ENCODE measurements around the gene NRN1L.

NRN1L gene

GRCh38 chr16:67844497-67844896, 40.2 kb upstream of the NRN1L start:
- TF ChIP-seq CTCF (conservative IDR thresholded peaks at IDR 0.05; ENCODE audit: low read depth, low read length) = peak; percentile 10
- H3K4me3 ChIP-seq (ENCODE audit: low read depth, low read length) = no peak overlapping the region
- peak; percentile 61 for DNase-seq (ENCODE audit: low read depth)

GRCh38 chr16:67845291-67846062, 39.2 kb upstream of the NRN1L start:
- peak overlapping the region; percentile 93 for H3K4me3 ChIP-seq (ENCODE audit: low read depth, low read length)
- TF ChIP-seq CTCF (conservative IDR thresholded peaks at IDR 0.05; ENCODE audit: low read depth, low read length) = no peak
- no peak for DNase-seq (ENCODE audit: low read depth)

DNA sequence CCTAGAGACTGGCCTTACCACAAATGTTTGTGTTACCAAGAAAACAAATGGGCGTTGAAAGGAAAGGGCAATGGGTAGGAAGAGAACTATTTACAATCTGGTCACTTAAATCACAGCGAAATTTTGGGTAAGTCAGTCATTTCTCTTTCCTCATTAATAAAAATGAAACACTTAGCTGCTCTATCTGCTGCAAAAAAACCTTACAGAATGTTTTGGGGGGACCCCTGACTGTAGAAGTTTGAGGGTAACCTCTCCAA, 38.7 kb upstream of the NRN1L start:
- no peak for TF ChIP-seq CTCF (conservative IDR thresholded peaks at IDR 0.05; ENCODE audit: low read depth, low read length)
- DNase-seq (ENCODE audit: low read depth) = no peak
- H3K4me3 ChIP-seq (ENCODE audit: low read depth, low read length) = peak overlapping the region; percentile 93

DNA sequence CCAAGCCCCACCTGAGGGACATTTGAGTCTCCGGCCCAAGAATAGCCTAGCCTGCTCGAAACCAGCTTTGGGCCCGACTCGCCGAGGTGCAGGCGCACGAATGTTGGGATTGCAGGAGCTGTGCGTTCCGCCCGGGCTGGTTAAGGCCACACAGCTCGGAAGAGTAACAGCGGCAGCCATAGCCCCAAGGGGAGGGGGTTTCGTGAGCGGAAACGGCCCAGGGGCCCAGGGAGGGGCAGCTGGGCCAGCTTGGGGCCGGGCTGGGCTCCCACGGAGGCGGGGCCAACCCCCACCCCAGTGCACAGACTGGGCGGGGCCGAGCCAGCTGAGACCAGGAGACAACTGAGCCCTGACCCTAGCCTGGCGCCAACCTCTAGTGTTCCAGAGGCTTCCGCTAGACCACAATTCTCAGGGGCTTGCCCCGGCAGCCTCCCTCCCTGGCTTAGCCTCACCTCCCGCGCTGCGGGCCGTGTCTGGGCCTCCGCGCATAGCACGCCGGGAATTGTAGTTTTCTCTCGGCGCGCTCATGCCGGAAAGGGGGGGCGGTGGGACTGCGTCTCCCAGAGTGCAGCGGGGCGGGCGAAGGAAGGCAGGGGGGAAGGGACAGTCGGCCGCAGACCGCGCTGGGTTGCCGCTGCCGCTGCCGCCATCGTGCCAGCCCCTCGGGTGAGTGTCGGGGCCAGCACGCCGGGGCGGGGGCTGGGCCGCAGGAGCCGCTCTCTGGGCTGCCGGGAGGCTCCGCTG, 38.2 kb upstream of the NRN1L start, which contains the start of gene NUTF2:
TSS of gene NUTF2 (plus strand) at position 614 of the 744 bp plus-strand sequence. CDS start 18,198 bp downstream, outside the sequence.
- peak within 1 kb of the TSS; percentile 93 for H3K4me3 ChIP-seq (ENCODE audit: low read depth, low read length)
- no peak for TF ChIP-seq CTCF (conservative IDR thresholded peaks at IDR 0.05; ENCODE audit: low read depth, low read length)
- DNase-seq (ENCODE audit: low read depth) = peak; percentile 92

- H3K4me3 ChIP-seq (ENCODE audit: low read depth, low read length) = peak within 1 kb of the TSS; percentile 93
- no peak for TF ChIP-seq CTCF (conservative IDR thresholded peaks at IDR 0.05; ENCODE audit: low read depth, low read length)
- peak; percentile 70 for DNase-seq (ENCODE audit: low read depth)
These were observed 37.4 kb upstream of the NRN1L start, which contains the start of gene CENPT for GRCh38 chr16:67847064-67847861. Gene CENPT, minus strand, starts transcription at chr16:67847693. Its CDS starts 13,834 bp downstream, at chr16:67833859.

GRCh38 chr16:67848118-67848517, 36.6 kb upstream of the NRN1L start:
- no peak for DNase-seq (ENCODE audit: low read depth)
- TF ChIP-seq CTCF (conservative IDR thresholded peaks at IDR 0.05; ENCODE audit: low read depth, low read length) = no peak
- H3K4me3 ChIP-seq (ENCODE audit: low read depth, low read length) = peak overlapping the region; percentile 93

Data from choroid plexus epithelial cell (primary cell).